GM18499 (cell line): ENCODE data around the gene TTN.

Experiments used
- ATAC-seq: cut with Tn5 transposase; IDR thresholded peaks from one replicate; pipeline ENCODE4 v1.9.1; 2021; ENCODE audit warnings: moderate number of reproducible peaks; ENCODE audit not compliant: insufficient read depth, unreplicated experiment

The TTN gene

DNA sequence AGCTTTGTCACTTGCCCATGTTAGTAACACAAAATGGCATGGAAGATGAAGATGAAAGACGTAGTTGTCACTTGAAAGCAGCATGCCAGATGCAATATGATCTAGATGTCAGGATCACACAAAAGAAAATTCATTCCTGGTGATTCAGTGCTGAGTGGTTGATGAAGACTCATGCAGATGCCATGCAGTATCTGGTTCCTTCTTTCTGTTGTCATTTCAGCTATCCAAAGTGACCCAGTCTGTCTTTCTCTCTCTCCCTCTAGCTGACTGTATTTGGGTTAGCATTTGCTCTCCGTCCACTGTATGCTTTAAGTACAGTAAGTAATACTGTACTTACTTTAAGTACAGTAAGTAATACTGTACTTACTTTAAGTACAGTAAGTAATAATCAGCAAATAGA lies 50.4 kb downstream of the TTN start:
- ATAC-seq, result no peak

DNA sequence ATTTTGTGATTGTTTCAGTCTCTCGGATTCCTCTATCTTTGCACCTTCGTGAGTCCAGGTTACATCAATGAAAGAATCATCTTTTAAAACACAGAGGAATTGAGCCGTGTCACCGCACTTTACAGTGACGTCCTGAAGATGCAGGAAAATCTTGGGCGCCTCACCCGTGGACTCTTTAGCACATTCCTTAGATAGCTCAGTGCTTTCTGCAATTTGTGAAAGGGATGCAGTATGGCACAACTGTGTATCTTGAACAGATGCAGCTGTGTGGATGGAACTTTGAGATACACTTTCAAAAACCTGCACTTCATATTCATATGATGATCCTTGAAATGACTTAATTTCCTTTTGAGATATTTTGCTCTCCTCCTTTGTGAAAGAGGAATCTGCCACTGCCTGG lies 50.9 kb downstream of the TTN start:
- ATAC-seq, result no peak

- no peak for ATAC-seq
These were observed 59.5 kb downstream of the TTN start for GRCh38 chr2:178747767-178748166.

- ATAC-seq, result no peak
These were observed 72.7 kb downstream of the TTN start for GRCh38 chr2:178734518-178734917.

DNA sequence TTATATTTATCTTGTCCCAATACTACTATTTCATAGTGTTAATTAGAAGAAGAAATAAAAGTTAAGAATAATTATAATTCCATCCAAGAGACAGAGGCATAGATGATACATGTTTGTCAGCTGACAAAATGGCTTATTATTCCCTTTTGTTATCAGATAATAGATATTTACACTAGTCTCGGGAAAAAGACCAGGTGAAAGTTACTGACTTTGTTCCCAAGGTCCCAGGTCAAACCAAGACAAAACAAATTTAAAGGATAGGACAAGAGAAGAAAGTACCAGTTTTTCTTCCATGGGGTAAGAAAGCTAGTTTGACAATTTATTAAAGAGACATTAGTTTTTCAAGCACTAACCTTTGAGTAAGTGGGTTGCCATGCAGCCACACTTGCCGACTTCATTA lies 73.2 kb downstream of the TTN start:
- no peak for ATAC-seq

GRCh38 chr2:178732913-178733312 lies 74.3 kb downstream of the TTN start:
- ATAC-seq, result no peak

GRCh38 chr2:178731300-178731699 lies 75.9 kb downstream of the TTN start:
- ATAC-seq, result no peak

GRCh38 chr2:178730049-178730448 lies 77.2 kb downstream of the TTN start:
- ATAC-seq, result no peak

DNA sequence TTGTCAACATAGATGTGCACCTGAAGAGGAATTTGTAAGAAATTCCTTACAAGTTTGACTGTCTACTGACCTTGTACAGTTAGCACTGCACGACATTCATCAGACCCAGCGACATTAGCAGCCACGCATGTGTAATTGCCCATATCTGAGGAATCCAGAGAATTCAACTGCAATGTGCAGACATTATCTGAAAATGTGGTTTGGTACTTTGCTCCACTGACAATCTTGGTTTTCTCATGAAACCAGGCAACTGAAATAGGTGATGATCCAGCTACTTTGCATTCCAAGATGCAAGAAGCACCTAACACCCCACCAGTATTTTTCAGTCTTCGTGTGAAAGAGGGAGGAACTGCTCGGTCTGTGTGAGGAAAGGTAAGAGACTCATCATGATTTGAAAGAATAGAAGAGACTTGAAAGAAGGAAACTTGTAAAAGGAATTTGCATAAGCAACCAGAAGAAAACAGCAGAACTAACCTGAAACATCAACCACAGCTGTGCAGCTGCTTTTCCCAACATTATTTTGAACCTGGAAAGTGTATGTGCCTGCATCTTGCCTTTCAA lies 83.4 kb downstream of the TTN start:
- ATAC-seq, result no peak

DNA sequence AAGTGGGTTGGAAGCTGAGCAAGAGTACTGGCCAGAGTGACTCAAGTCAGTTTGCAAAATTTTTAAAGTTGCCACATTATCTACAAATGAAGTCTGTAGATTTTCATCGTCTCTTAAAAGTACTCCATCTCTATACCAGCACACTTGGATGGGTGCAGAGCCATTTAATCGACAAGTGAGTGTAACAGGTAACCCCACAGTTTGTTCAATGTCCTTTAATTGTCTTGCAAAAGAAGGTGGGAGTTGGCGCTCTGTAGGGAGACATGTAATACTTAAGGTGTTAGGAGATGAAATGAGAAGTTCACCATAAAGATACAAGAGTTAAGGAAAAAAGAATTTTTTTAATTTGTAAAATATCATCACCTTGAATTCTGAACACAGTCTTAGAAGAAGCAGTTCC lies 84.9 kb downstream of the TTN start:
- ATAC-seq, result no peak

- no peak for ATAC-seq
These were observed 88.2 kb downstream of the TTN start for GRCh38 chr2:178718988-178719387.

GRCh38 chr2:178718283-178718682 lies 88.9 kb downstream of the TTN start:
- no peak for ATAC-seq

- ATAC-seq, result no peak
These were observed 90.8 kb downstream of the TTN start for GRCh38 chr2:178716394-178716793.

GRCh38 chr2:178715366-178715765 lies 91.9 kb downstream of the TTN start:
- no peak for ATAC-seq

DNA sequence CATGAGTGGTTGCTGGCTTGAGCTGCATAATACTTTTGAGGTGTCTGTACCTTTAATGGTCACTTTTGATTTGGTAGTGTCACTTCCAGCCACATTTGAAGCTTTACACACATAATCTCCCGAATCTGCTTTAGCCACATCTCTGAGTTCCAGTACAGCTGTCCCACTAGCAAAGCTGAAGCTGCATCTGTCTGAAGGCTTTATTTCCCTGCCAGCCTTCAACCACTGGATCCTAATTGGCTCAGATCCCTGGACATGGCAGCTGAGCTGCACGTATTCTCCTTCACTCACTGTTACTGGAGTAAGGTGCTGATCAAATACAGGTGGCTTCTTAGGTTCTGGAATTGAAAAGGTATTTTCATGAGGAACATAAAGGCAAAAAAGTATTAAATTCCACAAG lies 99.7 kb downstream of the TTN start:
- ATAC-seq, result no peak

DNA sequence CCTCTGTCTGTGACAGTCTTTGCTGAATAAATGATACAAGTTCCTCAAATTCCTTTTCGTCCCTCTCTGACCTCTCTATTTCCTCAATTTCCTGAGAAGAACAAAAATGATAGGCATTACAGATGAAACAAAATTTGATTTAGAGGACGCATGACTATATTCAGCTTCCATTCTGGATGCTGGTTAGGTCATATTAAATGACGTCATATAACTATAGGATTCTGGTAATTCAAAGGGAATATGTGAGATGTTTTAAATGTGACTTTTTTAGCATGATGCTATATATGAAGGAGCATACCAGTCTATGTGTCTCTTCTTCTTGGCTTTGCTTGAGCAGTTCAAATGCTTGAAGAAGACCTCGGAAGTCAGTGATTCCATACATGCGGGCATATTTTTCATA lies 102.3 kb downstream of the TTN start:
- ATAC-seq, result no peak

DNA sequence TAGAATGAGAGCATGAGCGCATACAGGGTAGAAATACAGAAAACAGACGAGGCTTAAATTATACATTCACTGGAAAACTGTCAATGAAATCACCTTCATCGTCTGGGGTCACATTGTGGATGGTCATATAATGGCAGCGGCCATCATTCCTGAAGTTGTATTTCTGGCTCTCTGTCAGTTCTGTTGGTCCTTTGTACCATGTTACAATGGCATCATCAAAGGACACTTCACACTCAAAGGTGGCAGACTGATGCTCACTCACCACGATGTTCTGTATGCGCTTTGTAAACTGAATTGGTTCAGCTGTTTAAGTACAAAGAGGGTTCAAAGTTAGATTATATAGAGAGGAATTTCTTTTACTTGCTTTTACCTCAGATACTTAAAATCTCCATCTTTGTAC lies 104.9 kb downstream of the TTN start:
- no peak for ATAC-seq

DNA sequence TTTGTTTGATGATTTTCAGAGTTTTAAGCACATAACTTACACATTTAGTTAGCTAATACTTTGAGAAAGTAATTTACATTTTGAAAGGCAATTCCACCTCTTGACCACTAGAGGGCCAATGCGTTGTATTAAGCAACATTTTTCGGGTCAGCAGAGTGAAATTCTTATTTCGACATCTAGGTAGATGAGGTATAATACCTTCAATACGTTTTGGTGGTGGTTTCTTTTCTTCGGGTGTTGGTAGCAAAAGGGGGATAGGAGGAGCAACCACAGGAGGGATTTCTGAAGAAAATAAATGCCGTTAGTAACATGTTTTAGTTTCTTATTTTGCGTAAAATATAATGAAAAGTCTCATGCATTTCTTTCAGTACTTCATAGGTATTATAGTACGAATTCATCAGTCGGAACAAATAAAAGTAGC lies 106.3 kb downstream of the TTN start:
- ATAC-seq, result no peak

GRCh38 chr2:178700136-178700535 lies 107.1 kb downstream of the TTN start:
- no peak for ATAC-seq

DNA sequence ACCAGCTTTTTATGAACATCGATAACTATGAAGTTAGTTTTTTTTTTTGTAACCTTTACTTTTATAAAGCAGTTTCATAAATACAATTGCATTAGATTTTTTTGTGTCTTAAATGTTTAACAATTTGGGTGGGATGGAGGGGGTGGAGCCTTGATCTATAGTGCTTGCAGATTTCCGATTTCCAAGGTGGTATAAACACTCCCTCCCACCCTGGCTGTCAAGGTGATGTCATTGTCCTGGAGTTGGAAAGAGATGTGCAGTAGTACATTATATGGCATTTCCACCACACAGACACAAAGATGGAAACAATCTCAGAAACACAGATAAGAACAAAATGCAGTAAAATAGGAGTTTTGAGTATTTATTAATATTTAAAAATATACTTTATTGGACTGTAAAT lies 114.4 kb downstream of the TTN start:
- ATAC-seq, result no peak

GRCh38 chr2:178689808-178690207 lies 117.4 kb downstream of the TTN start:
- ATAC-seq, result no peak

- ATAC-seq, result no peak
These were observed 123.3 kb downstream of the TTN start for GRCh38 chr2:178683877-178684276.

DNA sequence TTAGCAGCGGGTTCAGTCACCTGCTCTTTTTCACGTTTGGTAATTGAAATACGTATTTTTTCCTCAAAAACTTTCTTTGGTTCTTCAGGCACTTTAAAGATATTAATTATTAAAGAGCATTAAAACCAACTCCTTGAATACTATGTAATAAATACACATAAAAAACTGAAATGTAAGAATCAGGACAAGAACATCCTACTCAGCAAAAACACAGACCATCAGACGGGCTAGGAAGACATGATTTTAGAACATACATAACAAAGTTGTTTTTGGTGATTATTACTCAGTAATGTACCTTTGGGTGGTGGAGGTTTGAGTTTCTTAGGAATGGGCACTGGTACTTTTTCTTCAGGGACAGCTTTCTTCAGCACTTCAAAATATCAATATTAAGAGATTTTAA lies 126.1 kb downstream of the TTN start:
- ATAC-seq, result no peak
